Memory B cell (primary cell): ENCODE measurements around the gene GYPA.
"Not testable (repeated sequence)": the region's sequence is repeated elsewhere in the genome, so short reads cannot be mapped to it uniquely, and the experiment has no call there.

ENCODE experiments used
- ATAC-seq: fragments of 150-1000 bp; cut with Tn5 transposase; 2 replicates; pipeline ENCODE4 v1.10.0; 2021; ENCODE audit warnings: low read depth, mild to moderate bottlenecking, moderate library complexity
- DNase-seq, 2 donors: peaks; one replicate each; pipeline ENCODE4 v3.0.0; 2022; ENCODE audit warnings: low spot score in 2 of 2
- H3K27ac Mint-ChIP-seq: one replicate; pipeline ENCODE4 v1.8.0; 2022; ENCODE audit warnings: mild to moderate bottlenecking, moderate library complexity, mixed read lengths
- H3K27me3 Mint-ChIP-seq: one replicate; pipeline ENCODE4 v1.8.0; 2022; ENCODE audit warnings: mixed read lengths
- H3K36me3 Mint-ChIP-seq: one replicate; pipeline ENCODE4 v1.8.0; 2022; ENCODE audit warnings: mild to moderate bottlenecking, mixed read lengths
- H3K4me1 Mint-ChIP-seq: one replicate; pipeline ENCODE4 v1.8.0; 2022; ENCODE audit warnings: mixed read lengths
- H3K4me3 Mint-ChIP-seq: one replicate; pipeline ENCODE4 v1.8.0; 2022; ENCODE audit warnings: mild to moderate bottlenecking, moderate library complexity, mixed read lengths
- H3K9me3 Mint-ChIP-seq: one replicate; pipeline ENCODE4 v1.8.0; 2022; ENCODE audit warnings: mixed read lengths

Gene GYPA

DNA sequence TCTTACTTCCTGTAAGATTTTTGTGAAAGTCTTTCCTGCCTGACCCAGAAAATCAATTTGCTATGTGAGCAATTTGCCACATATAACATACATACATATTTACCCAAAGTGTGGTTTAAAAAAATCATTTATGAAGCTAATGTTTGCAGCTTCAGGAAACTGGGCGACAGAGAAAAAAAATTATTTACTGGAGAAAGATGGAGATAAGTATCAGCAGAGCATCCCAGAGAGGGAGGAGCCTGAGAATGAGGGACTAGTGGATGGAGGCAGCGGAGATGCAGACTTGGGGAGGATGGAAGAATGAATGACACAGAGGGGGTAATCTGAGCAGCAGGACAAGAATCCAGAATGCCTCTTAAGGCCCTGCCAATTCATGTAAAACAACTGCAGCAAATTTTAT, 975 bp upstream of the GYPA start:
- no peak overlapping the region for H3K4me3 Mint-ChIP-seq
- no peaks in the 10 kb centered on the region for H3K36me3 Mint-ChIP-seq
- no peaks in the 10 kb centered on the region for H3K9me3 Mint-ChIP-seq
- ATAC-seq (no peak), DNase-seq (no peak)
- no peak overlapping the region for H3K27ac Mint-ChIP-seq
- H3K27me3 Mint-ChIP-seq, result peaks cover 8% of the 10 kb centered on the region
- no peaks in the 10 kb centered on the region for H3K4me1 Mint-ChIP-seq

DNA sequence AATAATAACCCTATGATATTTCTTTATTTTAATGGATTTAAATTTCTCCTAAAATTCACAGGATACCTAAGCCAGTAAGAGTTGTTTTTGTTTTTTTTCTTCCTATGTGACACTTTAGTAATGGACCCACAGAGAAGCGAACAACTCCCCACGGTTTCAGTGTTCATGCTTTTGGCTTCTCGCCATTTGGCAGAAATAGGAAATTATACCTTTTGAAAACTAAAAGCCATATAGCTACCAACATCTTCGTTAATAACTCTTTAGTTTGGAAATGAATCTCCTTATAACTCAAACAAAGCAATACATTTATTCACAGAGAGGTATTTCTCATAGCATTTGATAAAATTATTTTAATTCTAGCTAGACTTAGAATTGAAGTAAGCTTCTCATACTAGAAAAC, 527 bp downstream of the GYPA start:
- H3K27me3 Mint-ChIP-seq, H3K4me1 Mint-ChIP-seq, ATAC-seq, H3K9me3 Mint-ChIP-seq, H3K4me3 Mint-ChIP-seq, H3K27ac Mint-ChIP-seq, H3K36me3 Mint-ChIP-seq, DNase-seq: not testable (repeated sequence)

DNA sequence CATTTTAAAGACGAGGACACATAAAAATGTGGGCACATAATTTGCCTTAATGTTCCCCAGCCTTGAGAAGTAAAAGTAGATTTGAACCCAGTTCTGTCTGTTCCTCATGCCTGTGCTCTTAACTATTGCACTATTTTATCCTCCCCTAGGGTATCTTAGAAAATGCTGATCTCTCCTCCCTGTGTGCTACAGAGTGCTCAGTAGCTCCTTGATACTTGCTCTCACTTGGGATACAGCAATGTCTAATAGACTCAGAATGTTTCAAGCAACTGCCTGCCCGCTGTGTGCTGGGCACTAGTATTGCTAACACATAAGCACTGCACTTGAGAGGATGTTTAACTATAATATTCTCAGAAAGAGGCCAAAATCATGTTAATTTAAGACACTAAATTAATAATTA, 971 bp downstream of the GYPA start:
- not testable (repeated sequence) for H3K9me3 Mint-ChIP-seq, ATAC-seq, H3K27me3 Mint-ChIP-seq, H3K36me3 Mint-ChIP-seq, H3K4me3 Mint-ChIP-seq, H3K27ac Mint-ChIP-seq, H3K4me1 Mint-ChIP-seq, DNase-seq

DNA sequence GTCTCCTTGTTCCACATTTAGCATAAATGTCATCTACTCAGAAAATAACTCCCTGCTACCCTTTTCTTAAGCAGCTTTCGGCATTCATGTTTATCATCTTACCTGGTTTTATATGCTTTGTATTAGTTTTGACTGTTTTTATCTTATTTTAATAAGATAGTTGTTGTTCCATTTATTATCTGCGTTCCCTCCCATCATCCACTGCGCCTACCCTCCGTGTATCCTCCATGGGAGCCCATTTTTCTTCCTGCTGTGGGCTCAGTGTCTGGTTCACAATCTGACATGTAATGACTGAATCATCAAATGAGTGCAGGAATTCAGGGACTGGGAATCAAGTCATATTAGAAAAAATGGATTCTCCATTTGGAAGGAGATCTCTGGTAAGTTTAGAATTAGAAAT, 2.3 kb downstream of the GYPA start:
- not testable (repeated sequence) for H3K4me3 Mint-ChIP-seq, H3K36me3 Mint-ChIP-seq, DNase-seq, H3K4me1 Mint-ChIP-seq, H3K9me3 Mint-ChIP-seq, H3K27me3 Mint-ChIP-seq, H3K27ac Mint-ChIP-seq, ATAC-seq

DNA sequence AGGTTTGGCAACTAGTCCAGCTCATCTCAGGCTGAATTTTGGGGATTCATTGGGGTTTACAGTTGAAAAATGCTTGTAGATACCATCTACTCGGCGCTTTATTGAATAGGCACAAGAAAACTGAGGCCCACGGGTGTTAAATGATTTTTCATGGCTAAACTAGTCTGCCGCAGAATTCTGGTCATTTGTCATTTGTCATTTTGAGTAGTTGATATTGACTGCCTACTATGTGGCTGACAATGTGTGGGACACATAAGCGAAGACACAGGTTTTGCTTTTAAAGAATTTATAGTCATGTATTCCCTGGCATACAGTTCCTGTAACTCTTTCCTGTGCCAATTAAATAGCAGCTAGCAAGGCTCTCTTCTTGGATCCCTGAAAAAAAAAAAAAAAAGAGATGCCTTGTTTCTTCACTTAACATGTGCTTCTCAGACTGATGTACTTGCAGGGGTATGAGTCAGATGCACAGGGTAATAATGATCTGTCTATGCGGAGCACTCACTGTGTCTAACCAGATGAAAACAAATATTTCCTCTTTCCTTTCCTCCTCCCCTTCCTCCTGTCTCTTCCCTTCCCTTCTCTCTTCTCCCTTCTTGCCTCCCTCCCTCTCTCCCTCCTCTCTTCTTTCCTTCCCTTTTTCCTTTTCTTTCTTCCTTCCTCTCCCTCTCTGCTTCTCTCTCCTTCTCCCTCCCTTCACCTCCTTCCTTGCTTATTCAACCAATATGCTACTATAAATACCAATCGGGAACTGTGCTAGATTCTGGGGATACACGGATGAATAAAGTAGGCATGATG, 3.2 kb downstream of the GYPA start:
- not testable (repeated sequence) for H3K27ac Mint-ChIP-seq, H3K4me1 Mint-ChIP-seq, ATAC-seq, DNase-seq, H3K4me3 Mint-ChIP-seq, H3K36me3 Mint-ChIP-seq, H3K27me3 Mint-ChIP-seq, H3K9me3 Mint-ChIP-seq

- not testable (repeated sequence) for H3K9me3 Mint-ChIP-seq, H3K27me3 Mint-ChIP-seq, H3K4me1 Mint-ChIP-seq, H3K36me3 Mint-ChIP-seq, H3K4me3 Mint-ChIP-seq, DNase-seq, H3K27ac Mint-ChIP-seq, ATAC-seq
Measured at GRCh38 chr4:144136189-144136588, 4.3 kb downstream of the GYPA start.

GRCh38 chr4:144130167-144130566, 10.4 kb downstream of the GYPA start:
- H3K4me1 Mint-ChIP-seq, ATAC-seq, H3K27me3 Mint-ChIP-seq, H3K9me3 Mint-ChIP-seq, H3K27ac Mint-ChIP-seq, DNase-seq, H3K36me3 Mint-ChIP-seq, H3K4me3 Mint-ChIP-seq: not testable (repeated sequence)

DNA sequence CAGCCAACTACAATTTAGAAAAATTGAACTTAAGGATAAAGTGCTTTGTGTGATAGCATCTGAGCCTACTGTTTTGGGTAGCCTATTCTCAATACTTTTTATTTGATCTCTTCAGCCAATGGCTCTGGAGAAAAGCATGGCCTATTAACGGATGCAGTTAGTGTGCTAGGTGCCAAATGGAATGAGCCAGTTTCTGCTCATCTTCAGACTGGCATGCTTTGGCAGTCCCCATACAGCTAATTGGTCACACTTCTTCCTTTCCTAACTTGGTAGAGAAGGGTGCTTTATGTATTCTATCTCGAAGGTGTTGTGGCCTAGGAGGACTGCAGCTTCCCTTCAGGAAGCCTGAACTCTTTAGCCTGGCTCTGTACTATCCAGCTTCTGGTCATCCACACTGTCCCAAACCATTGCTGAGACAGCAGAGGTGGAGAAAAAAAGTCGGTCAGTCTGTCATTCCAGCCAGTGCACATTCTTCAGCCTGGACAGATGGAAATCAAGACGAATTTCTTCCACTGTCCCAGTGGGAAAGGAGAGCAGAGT, 11.1 kb downstream of the GYPA start:
- H3K27ac Mint-ChIP-seq, H3K36me3 Mint-ChIP-seq, H3K9me3 Mint-ChIP-seq, ATAC-seq, H3K4me3 Mint-ChIP-seq, H3K27me3 Mint-ChIP-seq, H3K4me1 Mint-ChIP-seq, DNase-seq: not testable (repeated sequence)

DNA sequence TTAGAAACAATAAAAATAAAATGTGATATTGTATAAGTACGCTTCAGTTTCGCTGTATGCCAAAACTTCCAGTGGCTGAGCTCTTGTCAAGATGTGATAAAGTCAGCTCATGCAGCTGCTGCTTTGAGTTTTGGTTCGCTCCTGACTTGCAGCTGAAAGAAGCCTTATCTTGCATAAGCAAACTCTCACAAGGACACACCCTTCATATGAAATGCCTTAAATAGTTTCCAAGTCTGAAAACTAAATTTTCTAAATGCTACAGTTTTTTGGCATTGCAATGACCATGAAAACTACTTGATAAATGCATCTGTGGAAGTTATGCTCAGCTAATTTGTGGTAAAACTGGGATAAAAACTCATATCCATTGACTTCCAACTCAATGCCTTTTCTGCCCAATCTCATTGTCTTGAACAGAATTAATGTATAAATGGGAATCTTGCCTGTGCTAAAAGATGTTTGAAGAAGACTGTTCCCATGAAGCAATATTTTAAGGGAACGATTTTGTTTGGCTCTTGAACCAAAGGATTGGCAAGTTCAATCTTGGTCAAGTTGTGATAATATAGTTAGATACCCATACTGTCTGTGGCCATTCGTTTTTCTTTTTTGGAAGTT, 11.7 kb downstream of the GYPA start:
- H3K4me3 Mint-ChIP-seq, H3K27me3 Mint-ChIP-seq, H3K36me3 Mint-ChIP-seq, DNase-seq, H3K9me3 Mint-ChIP-seq, ATAC-seq, H3K4me1 Mint-ChIP-seq, H3K27ac Mint-ChIP-seq: not testable (repeated sequence)

DNA sequence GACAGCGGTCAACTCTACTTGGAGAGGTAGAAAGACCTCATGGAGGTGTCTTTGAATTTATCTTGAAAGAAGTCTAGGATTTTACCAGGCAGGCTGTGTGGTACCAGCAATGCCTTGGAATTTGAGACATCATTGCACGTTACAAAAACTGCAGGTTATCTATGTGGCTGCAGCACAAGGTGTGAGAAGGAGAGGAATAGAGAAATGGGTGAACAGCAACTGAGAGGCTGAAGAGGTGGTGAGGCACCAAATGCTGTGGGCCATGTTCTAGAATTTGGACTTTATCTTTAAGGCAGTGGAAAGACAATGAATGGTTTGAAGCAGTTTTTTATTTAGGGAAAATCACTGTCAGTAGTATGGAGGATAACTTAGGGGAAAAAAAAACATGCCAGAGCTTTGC, 15.4 kb downstream of the GYPA start:
- DNase-seq, ATAC-seq, H3K4me3 Mint-ChIP-seq, H3K27ac Mint-ChIP-seq, H3K27me3 Mint-ChIP-seq, H3K9me3 Mint-ChIP-seq, H3K36me3 Mint-ChIP-seq, H3K4me1 Mint-ChIP-seq: not testable (repeated sequence)

GRCh38 chr4:144123982-144124635, 16.4 kb downstream of the GYPA start:
- not testable (repeated sequence) for H3K27me3 Mint-ChIP-seq, H3K4me3 Mint-ChIP-seq, H3K4me1 Mint-ChIP-seq, DNase-seq, H3K36me3 Mint-ChIP-seq, ATAC-seq, H3K27ac Mint-ChIP-seq, H3K9me3 Mint-ChIP-seq

- not testable (repeated sequence) for DNase-seq, H3K9me3 Mint-ChIP-seq, H3K4me3 Mint-ChIP-seq, H3K4me1 Mint-ChIP-seq, H3K27ac Mint-ChIP-seq, H3K36me3 Mint-ChIP-seq, ATAC-seq, H3K27me3 Mint-ChIP-seq
Measured at GRCh38 chr4:144123269-144123668, 17.2 kb downstream of the GYPA start.

GRCh38 chr4:144119752-144120151, 20.8 kb downstream of the GYPA start:
- not testable (repeated sequence) for H3K27ac Mint-ChIP-seq, H3K4me3 Mint-ChIP-seq, ATAC-seq

DNA sequence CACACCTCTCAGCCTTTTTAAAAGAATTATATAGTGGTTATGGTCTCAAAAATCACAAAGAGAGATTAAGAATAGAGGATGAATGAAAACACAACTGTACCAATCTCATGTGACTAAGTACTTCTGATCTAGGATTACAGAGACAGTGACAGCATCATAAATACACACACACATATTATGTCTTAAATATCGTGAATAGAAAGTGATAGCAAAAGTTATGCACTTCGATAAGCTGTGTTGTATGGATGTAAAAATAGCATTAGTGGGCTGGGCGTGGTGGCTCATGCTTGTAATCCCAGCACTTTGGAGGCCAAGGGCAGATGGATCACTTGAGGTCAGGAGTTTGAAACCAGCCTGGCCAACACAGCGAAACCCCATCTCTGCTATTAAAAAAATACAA, 25.0 kb downstream of the GYPA start:
- Mint-ChIP-seq H3K9me3 (no peaks in the 10 kb centered on the region), H3K4me1 (no peaks in the 10 kb centered on the region), H3K36me3 (no peaks in the 10 kb centered on the region), H3K27ac (no peak overlapping the region), H3K27me3 (no peaks in the 10 kb centered on the region), H3K4me3 (no peak overlapping the region)
- no peak for ATAC-seq
- DNase-seq, result no peak

More at GRCh38 chr4:144119752-144120151, 20.8 kb downstream of the GYPA start:
- DNase-seq, H3K4me1 Mint-ChIP-seq, H3K36me3 Mint-ChIP-seq, H3K9me3 Mint-ChIP-seq, H3K27me3 Mint-ChIP-seq: not testable (repeated sequence)
